ENCODE data around the gene PRR5L.

DNA sequence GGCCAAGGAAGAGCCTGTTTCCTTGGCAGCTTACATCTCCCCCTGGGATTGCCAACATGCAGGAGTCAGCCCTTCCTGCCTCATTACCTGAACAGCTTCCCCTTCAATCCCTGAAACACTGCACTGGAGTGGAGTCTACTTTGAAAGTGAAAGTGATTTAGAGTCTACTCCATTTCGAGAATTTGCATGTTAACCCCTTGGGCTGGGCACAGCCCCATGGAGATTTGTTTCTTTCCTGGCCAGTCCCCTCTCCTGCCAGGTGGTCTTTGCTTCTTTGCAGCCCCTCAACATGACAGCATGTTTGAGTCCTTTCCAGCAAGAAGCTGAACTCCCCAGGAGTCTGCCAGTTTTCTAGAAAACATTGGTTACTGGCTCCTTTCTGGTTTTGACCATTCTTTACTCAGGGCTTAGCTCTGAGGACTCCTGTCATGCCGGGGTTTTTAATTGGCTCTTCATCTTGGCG, 154.1 kb downstream of the PRR5L start:
- TF ChIP-seq, protein P1, sequence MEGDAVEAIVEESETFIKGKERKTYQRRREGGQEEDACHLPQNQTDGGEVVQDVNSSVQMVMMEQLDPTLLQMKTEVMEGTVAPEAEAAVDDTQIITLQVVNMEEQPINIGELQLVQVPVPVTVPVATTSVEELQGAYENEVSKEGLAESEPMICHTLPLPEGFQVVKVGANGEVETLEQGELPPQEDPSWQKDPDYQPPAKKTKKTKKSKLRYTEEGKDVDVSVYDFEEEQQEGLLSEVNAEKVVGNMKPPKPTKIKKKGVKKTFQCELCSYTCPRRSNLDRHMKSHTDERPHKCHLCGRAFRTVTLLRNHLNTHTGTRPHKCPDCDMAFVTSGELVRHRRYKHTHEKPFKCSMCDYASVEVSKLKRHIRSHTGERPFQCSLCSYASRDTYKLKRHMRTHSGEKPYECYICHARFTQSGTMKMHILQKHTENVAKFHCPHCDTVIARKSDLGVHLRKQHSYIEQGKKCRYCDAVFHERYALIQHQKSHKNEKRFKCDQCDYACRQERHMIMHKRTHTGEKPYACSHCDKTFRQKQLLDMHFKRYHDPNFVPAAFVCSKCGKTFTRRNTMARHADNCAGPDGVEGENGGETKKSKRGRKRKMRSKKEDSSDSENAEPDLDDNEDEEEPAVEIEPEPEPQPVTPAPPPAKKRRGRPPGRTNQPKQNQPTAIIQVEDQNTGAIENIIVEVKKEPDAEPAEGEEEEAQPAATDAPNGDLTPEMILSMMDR (IDR thresholded peaks at IDR 0.05), result no peak
- TF ChIP-seq EZH2 (IDR thresholded peaks at IDR 0.05; ENCODE audit: borderline replicate concordance, insufficient read depth, low read depth, low read length, poor library complexity, severe bottlenecking), result no peak
